Astrocyte of the cerebellum (primary cell): ENCODE measurements around the gene PTGR1.
"Not testable (repeated sequence)": the region's sequence is repeated elsewhere in the genome, so short reads cannot be mapped to it uniquely, and the experiment has no call there.

Experiments used
- DNase-seq: peaks from one replicate; pipeline ENCODE4 v3.0.0-alpha.2; 2011; ENCODE audit warnings: low read depth
- H3K4me3 ChIP-seq: 2 replicates; pipeline ENCODE4 v1.5.1; 2011; ENCODE audit warnings: mild to moderate bottlenecking, low read depth, low read length, moderate library complexity
- in situ Hi-C: cut with HindIII; loops from 2 replicates; pipeline ENCODE4 v1.10.0; 2017; ENCODE audit warnings: low sequenced_read_pairs
- TF ChIP-seq, protein P1 (sequence below): IDR thresholded peaks from 2 replicates; pipeline ENCODE4 v1.5.1; 2012; ENCODE audit warnings: low read length, low read depth, moderate library complexity, mild to moderate bottlenecking; ENCODE audit errors: missing control alignments

Gene PTGR1

GRCh38 chr9:111630964-111631213 lies 31.4 kb upstream of the PTGR1 start:
- in situ Hi-C loops, result no loop called here
- H3K4me3 ChIP-seq, result peak overlapping the region; percentile 94
- TF ChIP-seq, protein P1, sequence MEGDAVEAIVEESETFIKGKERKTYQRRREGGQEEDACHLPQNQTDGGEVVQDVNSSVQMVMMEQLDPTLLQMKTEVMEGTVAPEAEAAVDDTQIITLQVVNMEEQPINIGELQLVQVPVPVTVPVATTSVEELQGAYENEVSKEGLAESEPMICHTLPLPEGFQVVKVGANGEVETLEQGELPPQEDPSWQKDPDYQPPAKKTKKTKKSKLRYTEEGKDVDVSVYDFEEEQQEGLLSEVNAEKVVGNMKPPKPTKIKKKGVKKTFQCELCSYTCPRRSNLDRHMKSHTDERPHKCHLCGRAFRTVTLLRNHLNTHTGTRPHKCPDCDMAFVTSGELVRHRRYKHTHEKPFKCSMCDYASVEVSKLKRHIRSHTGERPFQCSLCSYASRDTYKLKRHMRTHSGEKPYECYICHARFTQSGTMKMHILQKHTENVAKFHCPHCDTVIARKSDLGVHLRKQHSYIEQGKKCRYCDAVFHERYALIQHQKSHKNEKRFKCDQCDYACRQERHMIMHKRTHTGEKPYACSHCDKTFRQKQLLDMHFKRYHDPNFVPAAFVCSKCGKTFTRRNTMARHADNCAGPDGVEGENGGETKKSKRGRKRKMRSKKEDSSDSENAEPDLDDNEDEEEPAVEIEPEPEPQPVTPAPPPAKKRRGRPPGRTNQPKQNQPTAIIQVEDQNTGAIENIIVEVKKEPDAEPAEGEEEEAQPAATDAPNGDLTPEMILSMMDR, result no peak
- DNase-seq, result no peak

- H3K4me3 ChIP-seq, result peak overlapping the region; percentile 94
- DNase-seq, result no peak
- TF ChIP-seq, protein P1, result no peak
- in situ Hi-C loops, result no loop called here
Observed at GRCh38 chr9:111630182-111630963, 30.9 kb upstream of the PTGR1 start.

DNA sequence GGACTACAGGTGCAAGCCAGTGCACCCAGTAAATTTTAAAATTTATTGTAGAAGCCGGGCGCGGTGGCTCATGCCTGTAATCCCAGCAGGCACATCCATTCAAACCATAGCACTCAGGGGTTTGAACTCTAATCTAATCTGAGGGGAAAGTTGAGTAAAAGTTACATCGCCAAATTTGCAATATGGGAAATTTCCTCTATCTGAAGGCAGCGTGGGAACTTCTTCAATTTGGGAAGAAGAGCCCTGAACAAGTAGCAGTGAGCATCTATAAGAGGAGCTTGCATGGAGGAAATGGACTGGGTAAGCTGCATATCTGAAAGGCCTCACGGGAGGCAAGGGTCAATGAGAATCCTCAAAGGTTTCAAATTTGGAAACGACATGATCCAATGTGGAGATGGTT lies 29.0 kb upstream of the PTGR1 start:
- in situ Hi-C loops, result no loop called here
- DNase-seq, result no peak

GRCh38 chr9:111627260-111627963 lies 28.0 kb upstream of the PTGR1 start:
- no peak overlapping the region for H3K4me3 ChIP-seq
- TF ChIP-seq, protein P1, result no peak
- DNase-seq, result no peak
- in situ Hi-C loops, result no loop called here

More for the DNA sequence above, 29.0 kb upstream of the PTGR1 start:
- TF ChIP-seq, protein P1, result no peak
- H3K4me3 ChIP-seq, result no peak overlapping the region

DNA sequence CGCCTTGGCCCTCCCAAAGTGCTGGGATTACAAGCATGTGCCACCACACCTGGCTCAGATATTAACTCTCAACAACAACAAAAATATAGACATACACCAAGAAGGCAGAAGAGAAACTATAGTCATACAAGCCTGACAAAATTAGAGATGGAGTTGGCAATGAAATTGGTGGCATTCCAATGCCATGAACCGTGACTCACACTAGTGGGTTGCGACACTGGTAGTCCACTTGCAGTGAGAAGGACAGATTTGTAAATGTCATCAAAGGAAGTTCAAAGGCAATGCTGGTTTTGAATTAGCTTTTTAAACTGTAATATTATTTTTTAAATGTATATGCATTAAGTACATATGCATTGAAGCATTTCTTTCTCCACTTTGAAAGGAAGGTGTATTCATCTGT lies 23.2 kb upstream of the PTGR1 start:
- H3K4me3 ChIP-seq, result no peak overlapping the region
- in situ Hi-C loops, result no loop called here
- DNase-seq, result no peak
- TF ChIP-seq, protein P1, result no peak

GRCh38 chr9:111621895-111622480 lies 22.5 kb upstream of the PTGR1 start:
- in situ Hi-C loops, result no loop called here
- TF ChIP-seq, protein P1, result peak; percentile 100
- no peak for DNase-seq
- H3K4me3 ChIP-seq, result no peak overlapping the region

DNA sequence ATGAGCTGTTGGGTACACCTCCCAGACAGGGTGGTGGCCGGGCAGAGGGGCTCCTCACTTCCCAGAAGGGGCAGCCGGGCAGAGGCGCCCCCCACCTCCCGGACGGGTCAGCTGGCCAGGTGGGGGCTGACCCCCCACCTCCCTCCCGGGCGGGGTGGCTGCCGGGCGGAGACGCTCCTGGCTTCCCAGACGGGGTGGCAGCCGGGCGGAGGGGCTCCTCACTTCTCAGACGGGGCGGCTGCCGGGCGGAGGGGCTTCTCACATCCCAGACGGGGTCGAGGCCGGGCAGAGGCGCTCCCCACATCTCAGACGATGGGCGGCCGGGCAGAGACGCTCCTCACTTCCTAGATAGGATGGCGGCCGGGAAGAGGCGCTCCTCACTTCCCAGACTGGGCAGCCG lies 17.9 kb upstream of the PTGR1 start:
- DNase-seq, H3K4me3 ChIP-seq, in situ Hi-C loops: not testable (repeated sequence)
